Chondrocyte (in vitro differentiated cells): ENCODE results near the gene WFS1. TPM values are rescaled to one million over a fixed set of nuclear protein-coding genes. Genes with fewer than 3 reads are reported as not detected.

Experiments used
- DNase-seq: peaks from one replicate; pipeline ENCODE4 v3.0.0; 2021; ENCODE audit warnings: mixed read lengths, low spot score
- H3K27ac Mint-ChIP-seq: one replicate; pipeline ENCODE4 v1.8.0; 2021; ENCODE audit warnings: mild to moderate bottlenecking, moderate library complexity, mixed read lengths; ENCODE audit not compliant: unreplicated experiment
- H3K27me3 Mint-ChIP-seq: 2 replicates; pipeline ENCODE4 v1.8.0; 2021; ENCODE audit warnings: low read depth, mixed read lengths
- H3K36me3 Mint-ChIP-seq: 2 replicates; pipeline ENCODE4 v1.8.0; 2021; ENCODE audit warnings: low read depth, mixed read lengths
- H3K4me1 Mint-ChIP-seq: 2 replicates; pipeline ENCODE4 v1.8.0; 2021; ENCODE audit warnings: low read depth, mild to moderate bottlenecking, mixed read lengths
- H3K4me3 Mint-ChIP-seq: one replicate; pipeline ENCODE4 v1.8.0; 2021; ENCODE audit warnings: mild to moderate bottlenecking, moderate library complexity, mixed read lengths; ENCODE audit not compliant: unreplicated experiment
- H3K9me3 Mint-ChIP-seq: 2 replicates; pipeline ENCODE4 v1.8.0; 2021; ENCODE audit warnings: low read depth, mixed read lengths
- CTCF ChIP-seq: fragments of 200-600 bp; sonication (generic); IDR thresholded peaks from 2 replicates; pipeline ENCODE4 v1.5.0; 2021; ENCODE audit warnings: antibody characterized with exemption, mild to moderate bottlenecking, moderate library complexity
- total RNA-seq: library from RNA; stranded (reverse); gene quantifications from 3 replicates; pipeline ENCODE4 v1.2.1, GENCODE V29; 2021

Gene WFS1
- total RNA-seq, 1 donor from 2014 or later: 54.6 TPM

- Mint-ChIP-seq H3K27ac (no peak overlapping the region), H3K36me3 (peaks cover 45% of the 10 kb centered on the region), H3K4me1 (no peaks in the 10 kb centered on the region), H3K9me3 (no peaks in the 10 kb centered on the region), H3K27me3 (no peaks in the 10 kb centered on the region), H3K4me3 (no peak overlapping the region)
- no peak for TF ChIP-seq CTCF
- no peak for DNase-seq
These were observed 26.4 kb downstream of the WFS1 start for GRCh38 chr4:6296026-6296425.

- Mint-ChIP-seq H3K4me3 (no peak overlapping the region), H3K36me3 (peaks cover 53% of the 10 kb centered on the region), H3K9me3 (no peaks in the 10 kb centered on the region), H3K4me1 (no peaks in the 10 kb centered on the region), H3K27me3 (no peaks in the 10 kb centered on the region), H3K27ac (no peak overlapping the region)
- TF ChIP-seq CTCF: no peak
- DNase-seq: no peak
These were observed 27.7 kb downstream of the WFS1 start for GRCh38 chr4:6297266-6297815.

GRCh38 chr4:6298035-6298434 lies 28.4 kb downstream of the WFS1 start:
- H3K27ac Mint-ChIP-seq: no peak overlapping the region
- no peaks in the 10 kb centered on the region for H3K9me3 Mint-ChIP-seq

GRCh38 chr4:6298852-6299251 lies 29.2 kb downstream of the WFS1 start:
- Mint-ChIP-seq H3K4me3 (no peak overlapping the region), H3K36me3 (peaks cover 59% of the 10 kb centered on the region), H3K27me3 (no peaks in the 10 kb centered on the region), H3K9me3 (no peaks in the 10 kb centered on the region), H3K4me1 (no peaks in the 10 kb centered on the region), H3K27ac (no peak overlapping the region)
- no peak for DNase-seq
- TF ChIP-seq CTCF: no peak

More at GRCh38 chr4:6298035-6298434, 28.4 kb downstream of the WFS1 start:
- Mint-ChIP-seq H3K27me3 (no peaks in the 10 kb centered on the region), H3K4me1 (no peaks in the 10 kb centered on the region), H3K36me3 (peaks cover 59% of the 10 kb centered on the region), H3K4me3 (no peak overlapping the region)
- TF ChIP-seq CTCF: no peak
- no peak for DNase-seq

GRCh38 chr4:6299875-6300274 lies 30.2 kb downstream of the WFS1 start:
- no peak for TF ChIP-seq CTCF
- no peaks in the 10 kb centered on the region for H3K9me3 Mint-ChIP-seq
- H3K4me1 Mint-ChIP-seq: no peaks in the 10 kb centered on the region
- DNase-seq: no peak
- H3K27ac Mint-ChIP-seq: no peak overlapping the region
- H3K4me3 Mint-ChIP-seq: no peak overlapping the region
- peaks cover 53% of the 10 kb centered on the region for H3K36me3 Mint-ChIP-seq
- H3K27me3 Mint-ChIP-seq: no peaks in the 10 kb centered on the region
